GM10266 (cell line): Measurements from ENCODE around the gene MFAP5.

Source experiments
- DNase-seq: peaks from one replicate; pipeline ENCODE4 v3.0.0; 2012; ENCODE audit errors: extremely low spot score
- TF ChIP-seq, protein P1 (sequence below): IDR thresholded peaks from 2 replicates; pipeline ENCODE4 v1.5.1; 2012; ENCODE audit warnings: mild to moderate bottlenecking, low read depth; ENCODE audit not compliant: control insufficient read depth, insufficient read depth; ENCODE audit errors: missing control alignments

MFAP5 gene

GRCh38 chr12:8662593-8662992 lies at the start of gene MFAP5:
Gene MFAP5, minus strand, starts transcription at chr12:8662826. Its CDS starts 722 bp downstream, at chr12:8662104.
- DNase-seq = no peak
- TF ChIP-seq, protein P1, sequence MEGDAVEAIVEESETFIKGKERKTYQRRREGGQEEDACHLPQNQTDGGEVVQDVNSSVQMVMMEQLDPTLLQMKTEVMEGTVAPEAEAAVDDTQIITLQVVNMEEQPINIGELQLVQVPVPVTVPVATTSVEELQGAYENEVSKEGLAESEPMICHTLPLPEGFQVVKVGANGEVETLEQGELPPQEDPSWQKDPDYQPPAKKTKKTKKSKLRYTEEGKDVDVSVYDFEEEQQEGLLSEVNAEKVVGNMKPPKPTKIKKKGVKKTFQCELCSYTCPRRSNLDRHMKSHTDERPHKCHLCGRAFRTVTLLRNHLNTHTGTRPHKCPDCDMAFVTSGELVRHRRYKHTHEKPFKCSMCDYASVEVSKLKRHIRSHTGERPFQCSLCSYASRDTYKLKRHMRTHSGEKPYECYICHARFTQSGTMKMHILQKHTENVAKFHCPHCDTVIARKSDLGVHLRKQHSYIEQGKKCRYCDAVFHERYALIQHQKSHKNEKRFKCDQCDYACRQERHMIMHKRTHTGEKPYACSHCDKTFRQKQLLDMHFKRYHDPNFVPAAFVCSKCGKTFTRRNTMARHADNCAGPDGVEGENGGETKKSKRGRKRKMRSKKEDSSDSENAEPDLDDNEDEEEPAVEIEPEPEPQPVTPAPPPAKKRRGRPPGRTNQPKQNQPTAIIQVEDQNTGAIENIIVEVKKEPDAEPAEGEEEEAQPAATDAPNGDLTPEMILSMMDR = no peak

GRCh38 chr12:8709124-8709830 lies 46.7 kb upstream of the MFAP5 start:
- TF ChIP-seq, protein P1 = no peak
- no peak for DNase-seq

- no peak for DNase-seq
- TF ChIP-seq, protein P1 = no peak
Observed at GRCh38 chr12:8702159-8702558, 39.5 kb upstream of the MFAP5 start.

DNA sequence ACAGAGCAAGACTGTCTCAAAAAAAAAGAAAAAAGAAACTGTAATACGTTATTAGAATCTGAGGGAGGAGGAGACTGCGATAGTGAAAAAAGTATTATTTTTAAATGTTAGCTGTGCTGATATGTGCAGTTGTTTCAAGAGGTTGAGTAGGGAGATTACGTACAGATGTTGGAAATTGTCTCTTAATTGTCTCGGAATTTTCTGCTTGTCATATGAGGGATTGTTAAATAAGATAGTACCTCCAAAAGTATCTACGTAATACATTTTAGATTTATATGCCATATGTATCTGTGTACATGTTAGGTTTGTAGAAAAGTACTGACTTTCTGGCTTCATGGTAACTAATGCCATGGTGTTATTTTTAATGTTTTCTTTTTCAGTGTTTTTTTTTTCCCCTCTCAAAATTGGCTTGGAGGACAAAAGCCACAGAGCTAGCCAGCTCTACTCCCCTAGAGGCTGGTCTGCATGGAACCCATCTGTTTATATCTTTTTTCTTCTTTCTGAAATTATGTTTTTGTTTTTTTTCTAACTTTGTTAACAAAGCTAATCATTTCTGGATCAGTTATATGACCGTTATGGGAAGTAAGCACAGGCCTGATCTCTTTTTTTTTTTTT lies 38.5 kb upstream of the MFAP5 start:
- DNase-seq = no peak
- TF ChIP-seq, protein P1 = no peak

DNA sequence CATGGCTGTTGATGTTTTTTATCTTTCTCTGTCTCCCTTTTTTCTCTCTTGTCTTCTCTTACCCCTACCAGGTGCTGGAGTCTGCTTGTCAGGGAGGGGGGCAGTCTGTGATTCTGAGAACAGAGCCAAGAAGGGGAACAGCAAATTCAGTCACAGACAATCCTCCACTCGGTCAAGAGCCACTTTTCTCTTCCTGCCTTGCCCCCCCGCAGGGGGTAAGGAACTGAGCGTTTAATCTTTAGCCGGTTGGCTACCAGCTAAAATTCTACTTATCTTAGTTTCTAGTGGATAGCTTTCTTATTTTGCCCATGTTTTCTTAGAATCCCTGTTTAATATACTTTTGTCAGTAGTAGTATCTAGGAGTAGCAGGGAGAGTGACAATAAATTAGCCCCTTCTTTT lies 37.1 kb upstream of the MFAP5 start:
- DNase-seq = no peak
- TF ChIP-seq, protein P1 = no peak

GRCh38 chr12:8698879-8699278 lies 36.3 kb upstream of the MFAP5 start:
- TF ChIP-seq, protein P1 = no peak
- DNase-seq = no peak
